ENCODE data around the gene TMEM82.

GRCh38 chr1:15718199-15718601, 24.1 kb upstream of the TMEM82 start:
- TF ChIP-seq CTCF (IDR thresholded peaks at IDR 0.05; ENCODE audit: poor library complexity) (no peak), EZH2phosphoT487 (IDR thresholded peaks at IDR 0.05; ENCODE audit: low read depth, severe bottlenecking, unreplicated experiment) (no peak)

All from hepatocyte (in vitro differentiated cells).